SIG-M5 treated with dmso at 0.1 percent for 504 hours (cell line): ENCODE results near the gene RNASEL.
"Not testable (repeated sequence)": the region's sequence is repeated elsewhere in the genome, so short reads cannot be mapped to it uniquely, and the experiment has no call there.

ENCODE experiments used
- DNase-seq: peaks from one replicate; lab custom pipeline; 2025; ENCODE audit not compliant: unreplicated experiment; lab: John Stamatoyannopoulos, UW

The RNASEL gene

DNA sequence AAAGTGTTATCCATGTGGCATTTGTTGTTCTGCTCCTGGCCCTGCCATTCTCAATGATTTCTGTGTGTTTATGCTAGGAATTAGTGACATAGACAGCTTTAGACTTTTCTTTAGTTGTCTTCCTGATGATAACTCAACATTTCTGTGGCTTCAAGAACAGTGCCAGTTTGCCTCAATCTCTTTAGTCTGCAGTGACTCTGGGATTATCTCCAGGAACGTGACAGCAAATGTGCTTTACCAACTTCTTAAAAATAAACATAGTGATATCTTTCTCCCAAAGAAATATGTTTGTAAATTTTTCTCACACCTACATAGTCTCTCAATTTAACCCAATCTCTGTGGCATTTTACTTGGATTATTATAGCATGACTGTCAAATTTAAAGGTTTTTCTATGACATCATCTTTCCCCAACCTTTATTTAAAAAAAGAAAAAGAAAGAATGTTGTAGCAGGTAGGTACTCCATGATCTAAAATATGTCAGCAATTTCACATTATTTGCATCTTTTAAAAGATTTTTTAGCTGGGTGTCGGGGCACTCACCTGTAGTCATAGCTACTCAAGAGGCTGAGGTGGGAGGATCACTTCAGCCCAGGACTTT, 24.6 kb downstream of the RNASEL start:
- DNase-seq = no peak

DNA sequence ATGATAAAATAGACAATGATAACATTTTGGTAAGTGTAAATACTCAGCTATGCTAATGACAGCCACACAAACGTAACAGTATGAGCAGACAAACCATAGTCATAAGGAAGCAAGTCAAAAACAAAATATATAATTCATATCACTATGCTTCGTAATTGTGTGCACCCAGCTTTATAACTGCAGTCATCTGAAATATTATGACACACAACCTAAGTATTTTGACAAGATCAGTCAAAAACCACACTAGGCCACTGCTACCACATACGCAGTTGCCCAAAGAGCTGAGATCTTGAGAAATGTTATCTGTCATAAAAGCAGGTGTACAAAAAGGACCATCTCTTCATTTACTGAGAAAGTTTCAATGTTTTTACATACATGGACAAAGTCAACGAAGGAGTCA, 26.0 kb downstream of the RNASEL start:
- peak; percentile 36 for DNase-seq

DNA sequence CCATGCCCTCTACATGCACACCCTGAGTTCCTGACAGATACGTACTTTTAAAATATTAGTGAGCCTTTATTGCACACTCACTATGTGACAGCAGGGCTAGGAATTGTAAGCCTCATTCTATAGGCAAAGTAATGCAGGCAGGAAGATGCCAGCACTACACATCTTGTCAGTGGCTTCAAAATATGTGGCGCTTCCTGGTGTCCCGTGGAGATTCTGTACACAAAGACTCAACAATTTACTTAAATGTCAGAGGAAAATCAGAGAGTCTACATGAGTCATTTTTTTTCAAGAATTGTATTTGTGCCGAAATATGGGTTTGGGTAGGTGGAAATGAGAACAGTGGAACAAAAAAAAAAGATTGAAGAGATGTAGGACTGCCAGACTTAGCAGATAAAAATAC, 27.6 kb downstream of the RNASEL start:
- no peak for DNase-seq

DNA sequence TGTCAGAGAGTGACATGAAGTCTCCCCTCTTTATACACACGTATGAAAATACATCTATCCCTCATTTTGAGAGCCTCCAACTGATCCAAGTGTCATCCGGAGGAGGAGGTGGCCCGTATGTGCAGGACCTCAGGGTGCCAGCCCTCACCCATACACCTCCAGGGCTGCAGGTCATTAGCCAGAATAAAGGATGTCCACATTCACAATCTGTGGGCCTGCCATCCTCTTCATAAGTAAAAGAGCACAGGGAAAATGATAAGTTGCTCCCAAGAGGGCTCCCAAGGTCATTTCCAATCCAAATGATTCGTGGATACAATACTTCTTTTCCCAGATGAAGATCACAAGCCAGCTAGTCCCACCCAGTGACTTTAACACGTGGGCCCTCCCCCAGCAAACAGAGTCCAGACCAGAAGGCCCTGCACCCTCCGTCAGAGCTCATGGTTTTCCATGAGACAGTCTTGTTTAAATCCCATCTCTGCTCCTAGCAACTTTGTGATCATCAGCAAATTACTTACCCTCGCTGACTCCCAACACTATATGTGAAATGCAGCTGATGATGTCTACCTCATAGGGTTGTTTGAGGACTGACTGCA, 28.6 kb downstream of the RNASEL start:
- no peak for DNase-seq

DNA sequence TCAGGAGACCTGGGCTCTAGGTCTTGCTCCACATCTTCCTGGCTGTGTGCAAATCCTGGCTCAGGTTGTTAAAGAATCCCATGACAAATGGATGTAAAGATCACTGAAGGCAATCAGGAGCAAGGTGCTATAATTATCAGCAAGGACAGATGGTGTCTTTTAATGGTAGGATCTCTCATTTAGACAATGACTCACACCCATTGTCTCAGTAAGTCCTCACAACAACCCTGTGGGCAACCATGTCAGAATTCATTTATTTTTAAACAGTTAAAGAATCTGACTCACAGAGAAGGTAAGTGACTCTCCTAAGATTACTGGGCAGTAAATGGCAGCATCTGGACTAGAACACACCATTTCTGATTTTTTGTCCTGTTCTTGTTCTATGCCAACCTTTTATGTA, 32.8 kb downstream of the RNASEL start:
- DNase-seq = no peak

DNA sequence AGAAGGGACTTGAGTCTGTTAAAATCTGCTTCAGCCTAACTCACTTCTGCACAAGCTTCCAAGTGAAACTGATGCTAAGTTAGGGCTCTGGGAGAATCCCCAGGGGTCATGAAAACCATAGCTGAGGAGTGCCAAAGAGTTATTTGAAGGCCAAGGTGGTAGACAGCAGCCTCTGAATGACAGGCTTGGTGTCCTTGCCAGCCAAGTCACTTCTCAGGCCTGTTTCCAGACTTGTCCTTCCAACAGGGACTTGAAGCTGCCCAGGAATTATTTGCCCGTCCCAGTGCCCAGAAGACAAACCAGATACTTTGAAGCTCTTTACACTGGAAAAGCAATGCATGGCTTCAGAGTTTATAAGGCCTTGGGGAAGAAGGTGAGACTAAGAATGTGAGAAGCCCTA, 33.6 kb downstream of the RNASEL start:
- no peak for DNase-seq

DNA sequence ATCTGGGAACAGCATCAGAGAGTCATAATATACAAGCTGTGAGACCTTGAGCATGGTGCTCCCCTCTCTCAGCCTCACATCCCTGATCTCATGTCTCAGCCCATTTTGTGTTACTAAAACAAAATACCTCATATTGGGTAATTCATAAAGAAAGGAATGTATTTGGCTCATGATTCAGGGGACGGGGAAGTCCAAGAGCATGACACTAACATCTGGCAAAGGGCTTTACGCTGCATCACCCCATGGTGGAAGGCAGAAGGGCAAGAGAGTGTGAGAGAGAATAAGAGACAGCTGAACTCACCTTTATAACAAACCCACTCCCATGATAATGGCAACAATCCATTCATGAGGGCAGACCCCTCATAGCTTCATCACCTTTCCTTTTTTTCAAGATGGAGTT, 36.5 kb downstream of the RNASEL start:
- DNase-seq = no peak

DNA sequence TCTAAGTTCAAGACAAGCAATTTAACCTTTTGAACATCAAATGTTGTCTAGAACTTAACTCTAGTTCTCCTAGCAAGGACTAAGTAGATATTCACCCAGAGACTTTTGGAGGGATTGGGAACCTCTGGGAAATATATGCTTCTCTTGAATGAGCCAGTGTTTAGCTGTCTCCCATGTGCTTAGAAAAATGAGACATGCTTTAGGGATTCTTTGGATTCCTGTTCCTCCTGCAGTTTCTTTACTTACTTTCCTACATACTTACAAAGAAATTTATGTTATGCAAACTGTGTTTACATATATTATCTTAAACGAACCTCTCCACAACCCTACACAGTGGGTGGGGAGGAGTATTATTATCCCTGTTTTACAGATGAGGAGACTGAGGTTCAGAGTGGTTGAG, 39.2 kb downstream of the RNASEL start:
- DNase-seq = no peak

DNA sequence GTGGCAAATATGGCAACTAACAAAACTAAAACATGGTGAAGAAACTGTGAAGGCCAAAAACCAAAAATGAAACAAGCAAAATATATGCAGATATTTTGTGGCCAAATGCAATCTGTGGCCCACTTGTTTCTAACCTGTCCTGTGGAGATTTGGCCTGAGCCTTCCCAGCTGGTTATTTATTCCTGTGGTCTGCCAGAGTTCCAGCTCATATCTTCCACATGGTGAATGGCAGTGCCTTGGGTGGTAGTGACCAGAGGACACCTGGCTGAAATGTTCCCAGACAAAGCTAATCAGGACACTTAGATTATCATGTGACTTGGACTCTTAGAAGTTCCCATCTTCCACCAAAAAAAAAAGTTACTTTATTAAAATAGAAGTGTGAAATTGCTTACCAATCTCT, 39.7 kb downstream of the RNASEL start:
- DNase-seq = no peak

DNA sequence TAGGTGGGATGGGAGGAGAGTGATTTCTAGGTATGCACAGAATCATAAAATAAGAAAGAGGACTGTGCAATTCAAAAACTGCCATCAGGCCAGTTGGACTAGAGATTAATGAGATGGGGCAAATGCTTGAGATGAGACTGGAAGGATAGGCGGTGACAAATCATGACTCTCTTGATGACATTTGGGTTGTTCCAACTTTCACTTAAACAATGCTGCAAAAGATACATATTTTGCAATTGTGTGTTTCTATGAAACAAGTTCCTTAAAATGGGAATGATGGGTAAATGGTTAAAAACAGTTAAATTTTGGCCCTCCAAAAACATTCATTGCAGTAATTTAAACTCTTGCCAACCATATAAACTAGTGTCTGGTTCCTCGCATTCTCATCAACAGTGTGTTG, 55.2 kb downstream of the RNASEL start:
- no peak for DNase-seq

DNA sequence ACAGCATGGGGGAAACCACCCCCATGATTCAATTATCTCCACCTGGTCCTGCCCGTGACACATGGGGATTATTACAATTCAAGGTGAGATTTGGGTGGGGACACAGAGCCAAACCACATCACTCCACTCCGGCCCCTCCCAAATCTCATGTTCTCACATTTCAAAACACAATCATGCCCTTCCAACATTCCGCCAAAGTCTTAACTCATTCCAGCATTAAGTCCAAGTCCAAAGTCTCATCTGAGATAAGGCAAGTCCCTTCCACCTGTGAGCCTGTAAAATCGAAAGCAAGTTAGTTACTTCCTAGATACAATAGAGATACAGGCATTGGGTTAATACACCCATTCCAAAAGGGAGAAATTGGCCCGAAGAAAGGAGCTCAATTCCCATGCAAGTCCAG, 60.9 kb downstream of the RNASEL start:
- not testable (repeated sequence) for DNase-seq

DNA sequence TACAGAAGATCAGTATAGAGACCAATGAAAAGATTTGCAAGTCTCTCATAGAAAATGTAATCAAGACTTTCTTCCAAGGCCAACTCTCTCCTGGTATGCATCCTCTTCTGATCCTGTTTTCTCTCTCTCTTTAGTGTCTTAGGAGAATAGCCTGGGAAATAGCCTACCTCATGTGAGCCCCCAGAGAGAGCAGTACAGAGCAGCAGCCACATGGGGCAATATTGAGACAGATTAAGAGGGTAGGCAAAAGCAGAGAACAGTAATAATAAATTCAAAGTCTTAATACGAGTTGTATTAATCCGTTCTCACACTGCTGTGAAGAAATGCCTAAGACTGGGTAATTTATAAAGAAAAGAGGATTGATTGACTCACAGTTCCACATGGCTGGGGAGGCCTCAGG, 61.4 kb downstream of the RNASEL start:
- peak; percentile 40 for DNase-seq

DNA sequence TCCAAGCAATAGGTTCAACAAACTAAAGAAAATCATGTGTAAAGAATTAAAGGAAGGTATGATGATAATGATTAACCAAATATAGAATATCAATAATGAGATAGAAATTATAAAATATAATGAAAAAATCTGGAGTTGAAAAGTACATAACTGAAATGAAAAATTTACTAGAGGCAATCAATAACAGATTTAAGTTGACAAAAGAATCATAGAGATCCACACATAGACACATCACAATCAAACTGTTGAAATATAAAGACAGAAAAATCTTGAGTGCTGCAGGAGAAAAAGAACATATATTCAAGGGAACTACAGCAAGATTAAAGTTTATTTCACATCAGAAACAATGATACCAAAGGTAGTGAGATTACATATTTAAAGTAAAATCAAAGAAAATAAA, 63.7 kb downstream of the RNASEL start:
- DNase-seq = no peak
